ENCODE measurements around the gene ARVCF. TPM values are rescaled to one million over a fixed set of nuclear protein-coding genes. Genes with fewer than 3 reads are reported as not detected.

The ARVCF gene
- total RNA-seq, 1 donor from 2014 or later: 119 TPM

GRCh38 chr22:20060700-20061480 is 44.3 kb upstream of the ARVCF start:
- H3K9me3 Mint-ChIP-seq (ENCODE audit: unreplicated experiment): peaks cover 5% of the 10 kb centered on the region
- H3K27ac Mint-ChIP-seq (ENCODE audit: unreplicated experiment): no peak overlapping the region
- no peaks in the 10 kb centered on the region for H3K36me3 Mint-ChIP-seq (ENCODE audit: unreplicated experiment)
- no peak for DNase-seq
- no peaks in the 10 kb centered on the region for H3K4me1 Mint-ChIP-seq (ENCODE audit: low read depth, unreplicated experiment)
- H3K4me3 Mint-ChIP-seq (ENCODE audit: unreplicated experiment): no peak overlapping the region
- peaks cover 7% of the 10 kb centered on the region for H3K27me3 Mint-ChIP-seq (ENCODE audit: unreplicated experiment)
- no peak for TF ChIP-seq CTCF (IDR thresholded peaks at IDR 0.05; ENCODE audit: partially characterized antibody, unreplicated experiment)

GRCh38 chr22:20058989-20059770 is 42.6 kb upstream of the ARVCF start:
- Mint-ChIP-seq H3K9me3 (ENCODE audit: unreplicated experiment) (peaks cover 3% of the 10 kb centered on the region), H3K4me1 (ENCODE audit: low read depth, unreplicated experiment) (no peaks in the 10 kb centered on the region), H3K27me3 (ENCODE audit: unreplicated experiment) (peaks cover 7% of the 10 kb centered on the region), H3K27ac (ENCODE audit: unreplicated experiment) (no peak overlapping the region), H3K36me3 (ENCODE audit: unreplicated experiment) (no peaks in the 10 kb centered on the region), H3K4me3 (ENCODE audit: unreplicated experiment) (no peak overlapping the region)
- no peak for DNase-seq
- TF ChIP-seq CTCF (IDR thresholded peaks at IDR 0.05; ENCODE audit: partially characterized antibody, unreplicated experiment): no peak

- Mint-ChIP-seq H3K27me3 (ENCODE audit: unreplicated experiment) (peaks cover 5% of the 10 kb centered on the region), H3K9me3 (ENCODE audit: unreplicated experiment) (no peaks in the 10 kb centered on the region), H3K27ac (ENCODE audit: unreplicated experiment) (no peak overlapping the region), H3K4me1 (ENCODE audit: low read depth, unreplicated experiment) (no peaks in the 10 kb centered on the region), H3K36me3 (ENCODE audit: unreplicated experiment) (no peaks in the 10 kb centered on the region), H3K4me3 (ENCODE audit: unreplicated experiment) (no peak overlapping the region)
- no peak for TF ChIP-seq CTCF (IDR thresholded peaks at IDR 0.05; ENCODE audit: partially characterized antibody, unreplicated experiment)
- DNase-seq: no peak
Measured at GRCh38 chr22:20057596-20058268, 41.1 kb upstream of the ARVCF start.

- Mint-ChIP-seq H3K36me3 (ENCODE audit: unreplicated experiment) (no peaks in the 10 kb centered on the region), H3K9me3 (ENCODE audit: unreplicated experiment) (no peaks in the 10 kb centered on the region), H3K27ac (ENCODE audit: unreplicated experiment) (no peak overlapping the region), H3K4me3 (ENCODE audit: unreplicated experiment) (no peak overlapping the region), H3K27me3 (ENCODE audit: unreplicated experiment) (peaks cover 4% of the 10 kb centered on the region), H3K4me1 (ENCODE audit: low read depth, unreplicated experiment) (no peaks in the 10 kb centered on the region)
- no peak for DNase-seq
- TF ChIP-seq CTCF (IDR thresholded peaks at IDR 0.05; ENCODE audit: partially characterized antibody, unreplicated experiment): no peak
Measured at GRCh38 chr22:20056696-20057386, 40.2 kb upstream of the ARVCF start.
